K562 treated with DMSO at 1 percent for 24 hours (cell line): ENCODE results near the gene ZNF688. TPM values are rescaled to one million over a fixed set of nuclear protein-coding genes. Genes with fewer than 3 reads are reported as not detected.

ENCODE experiments used
- total RNA-seq: library from RNA; unstranded; fragments of 300-600 nt; gene quantifications from 2 replicates; pipeline ENCODE4 v1.2.3, GENCODE V29; 2022; ENCODE audit warnings: low read depth; ENCODE audit not compliant: insufficient read depth

ZNF688 gene
- total RNA-seq = 11.1 and 12.9 TPM in 2 replicates

GRCh38 chr16:30571445-30572322 lies at the start of gene ZNF688:
ZNF688 (minus strand) TSS chr16:30571714; CDS start chr16:30571629, 85 bp downstream.

GRCh38 chr16:30609926-30610839 lies 38.7 kb upstream of the ZNF688 start, which contains the start of gene ZNF689:
ZNF689 (minus strand) TSS chr16:30610389; CDS start chr16:30610041, 348 bp downstream.

GRCh38 chr16:30585400-30586191 lies 14.1 kb upstream of the ZNF688 start, which contains the start of gene ZNF785:
ZNF785 (minus strand) TSS chr16:30585697; CDS start chr16:30585611, 86 bp downstream.

GRCh38 chr16:30557957-30558788 lies 13.3 kb downstream of the ZNF688 start, which contains the start of gene ZNF764:
ZNF764 (minus strand) TSS chr16:30558374; CDS start chr16:30558182, 192 bp downstream.

GRCh38 chr16:30534368-30535105 lies 37.0 kb downstream of the ZNF688 start, which contains the start of gene ZNF747:
ZNF747 (minus strand) TSS chr16:30534858; CDS start chr16:30534679, 179 bp downstream.

GRCh38 chr16:30526137-30526822 lies 45.2 kb downstream of the ZNF688 start, which contains the start of gene ZNF768:
ZNF768 (minus strand) TSS chr16:30526566; CDS start chr16:30526413, 153 bp downstream.

Other genes with a start within 250 kb of the ZNF688 start
- 40.1 and 42.1 TPM in 2 replicates for gene CD2BP2, start 216.4 kb downstream of the ZNF688 start, total RNA-seq
- gene TBC1D10B, start 201.2 kb downstream of the ZNF688 start, total RNA-seq = 78.2 and 80.1 TPM in 2 replicates
- gene MYL11, start 196.9 kb downstream of the ZNF688 start, total RNA-seq = 0.90 TPM in 1 of 2 replicates, not detected in the other
- gene SEPTIN1, start 189.2 kb downstream of the ZNF688 start, total RNA-seq = 2.6 TPM in 2 replicates
- gene ZNF48, start 176.3 kb downstream of the ZNF688 start, total RNA-seq = 11.8 and 12.2 TPM in 2 replicates
- 22.0 and 26.2 TPM in 2 replicates for gene ZNF771, start 164.1 kb downstream of the ZNF688 start, total RNA-seq
- gene DCTPP1, start 141.7 kb downstream of the ZNF688 start, total RNA-seq = 66.8 and 67.1 TPM in 2 replicates
- 88.1 and 90.4 TPM in 2 replicates for gene SEPHS2, start 125.8 kb downstream of the ZNF688 start, total RNA-seq
- not detected in 2 replicates for gene ITGAL, start 99.0 kb downstream of the ZNF688 start, total RNA-seq
- gene ZNF768, start 45.1 kb downstream of the ZNF688 start, total RNA-seq = 79.0 and 80.1 TPM in 2 replicates
- gene ZNF747, start 36.9 kb downstream of the ZNF688 start, total RNA-seq = 4.0 and 5.9 TPM in 2 replicates
- gene ZNF764, start 13.3 kb downstream of the ZNF688 start, total RNA-seq = 11.6 and 14.7 TPM in 2 replicates
- 4.4 and 5.6 TPM in 2 replicates for gene ZNF785, start 14.0 kb upstream of the ZNF688 start, total RNA-seq
- gene ZNF689, start 38.7 kb upstream of the ZNF688 start, total RNA-seq = 12.7 and 15.4 TPM in 2 replicates
- 66.5 and 87.0 TPM in 2 replicates for gene PRR14, start 79.2 kb upstream of the ZNF688 start, total RNA-seq
- 64.4 and 71.6 TPM in 2 replicates for gene FBRS, start 86.7 kb upstream of the ZNF688 start, total RNA-seq
- gene SRCAP, start 127.5 kb upstream of the ZNF688 start, total RNA-seq = 30.5 and 36.6 TPM in 2 replicates
- 50.6 and 51.7 TPM in 2 replicates for gene PHKG2, start 176.7 kb upstream of the ZNF688 start, total RNA-seq
- 12.9 and 15.0 TPM in 2 replicates for gene CFAP119, start 190.3 kb upstream of the ZNF688 start, total RNA-seq
- gene RNF40, start 190.6 kb upstream of the ZNF688 start, total RNA-seq = 95.9 and 110 TPM in 2 replicates
- 16.4 and 17.8 TPM in 2 replicates for gene ZNF629, start 215.5 kb upstream of the ZNF688 start, total RNA-seq